Stimulated activated CD4-positive, alpha-beta T cell treated with anti-CD3 and anti-CD28 coated beads, Interleukin-4, amount 100 ng/mL, for 1 hour (primary cell): Measurements from ENCODE around the gene WDR62.
A peak's percentile ranks its signal among the peaks of the same experiment; 100 is the strongest.
"Not testable (repeated sequence)": the region's sequence is repeated elsewhere in the genome, so short reads cannot be mapped to it uniquely, and the experiment has no call there.

Source experiments
- DNase-seq: peaks from one replicate; pipeline ENCODE4 v3.0.0-alpha.2; 2020

Gene WDR62

GRCh38 chr19:36040495-36040894 is 14.2 kb upstream of the WDR62 start:
- no peak for DNase-seq

GRCh38 chr19:36041092-36041491 is 13.6 kb upstream of the WDR62 start:
- DNase-seq = not testable (repeated sequence)

- DNase-seq = no peak
Measured at GRCh38 chr19:36041831-36042230, 12.9 kb upstream of the WDR62 start.

GRCh38 chr19:36043952-36044351 is 10.7 kb upstream of the WDR62 start:
- DNase-seq = no peak

GRCh38 chr19:36046443-36047050 is 8.2 kb upstream of the WDR62 start:
- DNase-seq = no peak

GRCh38 chr19:36047835-36048234 is 6.9 kb upstream of the WDR62 start:
- no peak for DNase-seq

- no peak for DNase-seq
Measured at GRCh38 chr19:36049080-36049698, 5.5 kb upstream of the WDR62 start.

GRCh38 chr19:36051236-36051635 is 3.5 kb upstream of the WDR62 start:
- DNase-seq = no peak

- DNase-seq = no peak
Measured at GRCh38 chr19:36051637-36052036, 3.1 kb upstream of the WDR62 start.

- DNase-seq = peak; percentile 99
Measured at GRCh38 chr19:36054119-36054732, 471 bp upstream of the WDR62 start, which contains the start of gene THAP8. Gene THAP8, minus strand, starts transcription at chr19:36054285. Its CDS starts 68 bp downstream, at chr19:36054217.

- no peak for DNase-seq
Measured at GRCh38 chr19:36058481-36059179, 3.9 kb downstream of the WDR62 start.

GRCh38 chr19:36059180-36059910 is 4.6 kb downstream of the WDR62 start:
- DNase-seq = no peak

GRCh38 chr19:36060430-36060829 is 5.7 kb downstream of the WDR62 start:
- peak; percentile 19 for DNase-seq

GRCh38 chr19:36061367-36061766 is 6.7 kb downstream of the WDR62 start:
- DNase-seq = no peak

- no peak for DNase-seq
Measured at GRCh38 chr19:36064826-36065225, 10.1 kb downstream of the WDR62 start.

GRCh38 chr19:36067681-36068080 is 13.0 kb downstream of the WDR62 start:
- no peak for DNase-seq

GRCh38 chr19:36068810-36069499 is 14.3 kb downstream of the WDR62 start:
- DNase-seq = not testable (repeated sequence)

GRCh38 chr19:36072081-36072480 is 17.4 kb downstream of the WDR62 start:
- no peak for DNase-seq

GRCh38 chr19:36073121-36073876 is 18.6 kb downstream of the WDR62 start:
- DNase-seq = no peak

- no peak for DNase-seq
Measured at GRCh38 chr19:36079389-36079945, 24.8 kb downstream of the WDR62 start.

- no peak for DNase-seq
Measured at GRCh38 chr19:36081385-36081784, 26.7 kb downstream of the WDR62 start.
